ENCODE data around the gene ZNF214.

ZNF214 gene

DNA sequence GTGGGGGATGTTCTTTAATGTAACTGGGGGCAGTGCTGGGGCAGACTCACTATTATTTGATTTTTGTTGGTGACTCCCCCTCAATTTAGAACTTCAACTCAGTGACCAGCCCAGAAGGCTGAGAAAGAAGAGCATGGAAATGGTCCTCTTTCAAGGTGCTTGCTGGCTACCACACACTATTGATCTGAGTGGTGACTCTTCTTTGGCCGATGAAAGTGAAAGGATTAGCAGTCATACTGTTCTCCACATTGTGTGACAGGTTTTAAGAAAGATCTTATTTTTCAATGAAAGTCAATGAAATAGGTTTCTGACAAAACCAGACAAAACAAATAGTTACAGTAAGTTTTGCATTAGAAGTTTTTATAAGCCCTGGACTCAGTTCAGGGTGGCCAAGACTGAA is 30.0 kb upstream of the ZNF214 start:
- no peak overlapping the region for H3K27ac Mint-ChIP-seq
- H3K9me3 Mint-ChIP-seq = no peaks in the 10 kb centered on the region
- H3K36me3 Mint-ChIP-seq (ENCODE audit: low read depth) = no peaks in the 10 kb centered on the region
- H3K4me3 Mint-ChIP-seq = no peak overlapping the region
- peaks cover 4% of the 10 kb centered on the region for H3K27me3 Mint-ChIP-seq (ENCODE audit: low read depth, poor library complexity)
- H3K4me1 Mint-ChIP-seq = no peaks in the 10 kb centered on the region
- TF ChIP-seq, protein P1, sequence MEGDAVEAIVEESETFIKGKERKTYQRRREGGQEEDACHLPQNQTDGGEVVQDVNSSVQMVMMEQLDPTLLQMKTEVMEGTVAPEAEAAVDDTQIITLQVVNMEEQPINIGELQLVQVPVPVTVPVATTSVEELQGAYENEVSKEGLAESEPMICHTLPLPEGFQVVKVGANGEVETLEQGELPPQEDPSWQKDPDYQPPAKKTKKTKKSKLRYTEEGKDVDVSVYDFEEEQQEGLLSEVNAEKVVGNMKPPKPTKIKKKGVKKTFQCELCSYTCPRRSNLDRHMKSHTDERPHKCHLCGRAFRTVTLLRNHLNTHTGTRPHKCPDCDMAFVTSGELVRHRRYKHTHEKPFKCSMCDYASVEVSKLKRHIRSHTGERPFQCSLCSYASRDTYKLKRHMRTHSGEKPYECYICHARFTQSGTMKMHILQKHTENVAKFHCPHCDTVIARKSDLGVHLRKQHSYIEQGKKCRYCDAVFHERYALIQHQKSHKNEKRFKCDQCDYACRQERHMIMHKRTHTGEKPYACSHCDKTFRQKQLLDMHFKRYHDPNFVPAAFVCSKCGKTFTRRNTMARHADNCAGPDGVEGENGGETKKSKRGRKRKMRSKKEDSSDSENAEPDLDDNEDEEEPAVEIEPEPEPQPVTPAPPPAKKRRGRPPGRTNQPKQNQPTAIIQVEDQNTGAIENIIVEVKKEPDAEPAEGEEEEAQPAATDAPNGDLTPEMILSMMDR (IDR thresholded peaks at IDR 0.05) = no peak
- DNase-seq = no peak

DNA sequence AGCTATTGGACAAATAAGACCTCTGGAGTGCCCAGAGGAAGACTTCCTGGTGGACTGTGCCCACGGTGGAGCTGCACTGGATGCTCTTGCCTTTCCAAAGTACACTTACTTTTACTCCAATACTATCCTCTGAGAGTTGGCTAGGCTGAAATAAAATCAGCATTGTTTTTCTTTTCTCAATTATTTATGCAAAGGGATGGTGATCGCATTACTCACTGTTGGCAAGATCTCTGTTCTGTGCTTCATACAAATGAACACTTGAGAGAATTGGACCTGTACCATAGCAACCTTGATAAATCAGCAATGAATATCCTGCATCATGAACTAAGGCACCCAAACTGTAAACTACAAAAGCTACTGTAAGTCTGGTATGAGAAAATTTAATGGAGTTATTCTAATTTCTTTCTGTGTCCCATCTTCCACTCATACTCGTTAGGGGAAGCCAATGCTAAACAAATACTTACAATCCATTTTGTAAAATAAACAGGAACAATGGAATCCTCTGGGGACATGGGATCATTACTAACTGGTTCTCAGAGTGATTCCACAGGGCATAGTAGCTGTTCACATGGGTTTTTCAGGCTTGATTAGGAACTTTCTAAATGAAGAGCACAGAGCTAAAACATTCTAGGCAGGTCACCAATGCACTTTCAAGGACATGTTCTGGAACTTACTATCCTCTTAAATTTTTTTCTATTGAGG is 26.5 kb upstream of the ZNF214 start:
- no peak for DNase-seq
- no peaks in the 10 kb centered on the region for H3K4me1 Mint-ChIP-seq
- H3K27me3 Mint-ChIP-seq (ENCODE audit: low read depth, poor library complexity) = peaks cover 6% of the 10 kb centered on the region
- TF ChIP-seq, protein P1 (IDR thresholded peaks at IDR 0.05) = no peak
- no peaks in the 10 kb centered on the region for H3K9me3 Mint-ChIP-seq
- H3K36me3 Mint-ChIP-seq (ENCODE audit: low read depth) = no peaks in the 10 kb centered on the region
- H3K27ac Mint-ChIP-seq = no peak overlapping the region
- no peak overlapping the region for H3K4me3 Mint-ChIP-seq

DNA sequence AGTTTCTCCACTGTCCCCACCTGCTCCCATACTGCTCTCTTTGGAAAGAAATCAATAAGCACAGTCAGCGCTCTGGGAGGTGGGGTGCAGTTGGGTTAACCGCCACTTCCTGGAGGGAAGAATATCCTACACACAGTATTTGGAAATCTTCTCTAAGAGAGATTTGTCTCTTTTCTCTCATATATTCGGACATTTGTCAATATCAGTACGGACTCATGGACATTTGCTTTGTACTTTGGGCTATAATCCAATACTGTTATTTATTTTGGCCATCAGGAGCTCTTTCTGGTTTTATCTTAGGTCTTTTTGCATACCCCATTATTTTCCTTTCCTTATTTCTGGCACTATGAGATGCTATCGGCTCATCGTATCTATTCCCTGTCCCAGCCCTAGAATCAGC is 13.9 kb upstream of the ZNF214 start:
- Mint-ChIP-seq H3K27ac (no peak overlapping the region), H3K4me3 (no peak overlapping the region), H3K9me3 (no peaks in the 10 kb centered on the region), H3K4me1 (no peaks in the 10 kb centered on the region), H3K27me3 (ENCODE audit: low read depth, poor library complexity) (peaks cover 7% of the 10 kb centered on the region), H3K36me3 (ENCODE audit: low read depth) (no peaks in the 10 kb centered on the region)
- TF ChIP-seq, protein P1 (IDR thresholded peaks at IDR 0.05) = no peak
- no peak for DNase-seq

DNA sequence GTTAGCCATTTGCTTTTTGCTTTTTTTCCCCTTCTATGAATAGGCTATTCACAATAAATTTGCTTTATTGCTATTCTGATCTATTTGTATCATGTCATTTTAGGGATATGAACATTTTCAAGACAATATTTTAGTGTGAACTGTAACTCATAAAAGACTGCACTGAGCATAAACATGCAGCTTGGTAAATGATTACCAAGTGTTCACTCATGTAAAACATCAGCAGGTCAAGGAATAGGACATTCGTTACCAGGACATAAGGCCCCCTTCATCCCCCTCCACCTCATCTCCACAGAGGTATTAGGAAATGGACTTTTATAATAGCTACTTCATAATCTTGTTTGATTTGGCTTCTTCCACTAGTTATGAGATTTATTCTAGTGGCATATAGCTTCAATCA is 12.5 kb upstream of the ZNF214 start:
- H3K27me3 Mint-ChIP-seq (ENCODE audit: low read depth, poor library complexity) = peaks cover 7% of the 10 kb centered on the region
- H3K4me3 Mint-ChIP-seq = no peak overlapping the region
- TF ChIP-seq, protein P1 (IDR thresholded peaks at IDR 0.05) = no peak
- DNase-seq = no peak
- no peak overlapping the region for H3K27ac Mint-ChIP-seq
- H3K36me3 Mint-ChIP-seq (ENCODE audit: low read depth) = no peaks in the 10 kb centered on the region
- no peaks in the 10 kb centered on the region for H3K9me3 Mint-ChIP-seq
- H3K4me1 Mint-ChIP-seq = no peaks in the 10 kb centered on the region

DNA sequence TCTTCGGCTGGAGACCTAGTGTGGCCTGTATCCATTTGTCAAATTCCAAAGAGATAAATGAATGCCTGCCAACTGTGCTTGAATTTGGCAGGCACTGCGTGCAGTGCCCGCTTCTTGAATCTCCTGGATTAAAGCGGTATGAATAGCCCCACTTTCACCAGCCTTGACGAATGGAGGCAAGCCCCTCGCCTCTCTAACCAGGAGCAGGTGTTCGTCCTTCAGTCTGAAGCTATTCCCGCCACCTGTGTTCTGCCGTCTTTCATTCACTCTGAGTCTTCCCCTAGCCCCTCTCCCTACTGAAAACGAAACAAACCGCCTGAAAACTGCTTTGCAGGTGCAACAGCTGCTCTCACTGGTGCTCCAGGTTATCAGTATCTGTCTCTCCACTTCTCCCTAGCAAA is 11.3 kb upstream of the ZNF214 start:
- Mint-ChIP-seq H3K27ac (no peak overlapping the region), H3K36me3 (ENCODE audit: low read depth) (no peaks in the 10 kb centered on the region), H3K27me3 (ENCODE audit: low read depth, poor library complexity) (peaks cover 11% of the 10 kb centered on the region), H3K9me3 (no peaks in the 10 kb centered on the region), H3K4me1 (no peaks in the 10 kb centered on the region), H3K4me3 (no peak overlapping the region)
- TF ChIP-seq, protein P1 (IDR thresholded peaks at IDR 0.05) = no peak
- DNase-seq = no peak

DNA sequence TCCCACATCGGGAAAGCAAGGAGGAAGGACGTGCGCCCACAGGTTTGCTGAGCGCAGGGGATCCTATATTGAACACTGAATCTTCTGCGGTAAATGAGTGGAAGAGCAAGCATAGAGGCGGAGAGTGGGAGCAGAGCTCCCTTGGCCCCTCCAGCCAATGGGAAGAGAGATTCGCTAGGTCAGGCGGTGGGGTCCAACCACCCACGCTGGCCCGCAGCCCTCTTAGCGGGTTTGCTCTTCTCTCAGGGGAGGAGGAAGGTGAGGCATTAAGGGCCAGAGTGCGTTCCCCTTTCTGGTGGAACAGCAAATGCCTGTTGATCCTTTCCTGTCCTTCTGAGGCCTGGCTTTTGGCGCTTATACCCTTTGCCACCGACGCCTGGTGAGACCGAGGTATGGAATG is 10.7 kb upstream of the ZNF214 start:
- H3K27ac Mint-ChIP-seq = no peak overlapping the region
- TF ChIP-seq, protein P1 (IDR thresholded peaks at IDR 0.05) = no peak
- H3K27me3 Mint-ChIP-seq (ENCODE audit: low read depth, poor library complexity) = peaks cover 11% of the 10 kb centered on the region
- H3K4me1 Mint-ChIP-seq = no peaks in the 10 kb centered on the region
- H3K9me3 Mint-ChIP-seq = no peaks in the 10 kb centered on the region
- DNase-seq = no peak
- no peaks in the 10 kb centered on the region for H3K36me3 Mint-ChIP-seq (ENCODE audit: low read depth)
- no peak overlapping the region for H3K4me3 Mint-ChIP-seq
